H7 (cell line): Measurements from ENCODE around the gene FKBP8. TPM values are rescaled to one million over a fixed set of nuclear protein-coding genes. Genes with fewer than 3 reads are reported as not detected.

Experiments used
- DNase-seq: peaks from one replicate; pipeline ENCODE4 v3.0.0; 2012
- H3K27me3 ChIP-seq: 2 replicates; pipeline ENCODE4 v1.6.0; 2011; ENCODE audit warnings: mild to moderate bottlenecking, low read length; ENCODE audit not compliant: control insufficient read depth, insufficient read depth
- H3K36me3 ChIP-seq: replicated peaks from 2 replicates; pipeline ENCODE4 v1.5.1; 2011; ENCODE audit warnings: low read length; ENCODE audit not compliant: control insufficient read depth, insufficient read depth
- H3K4me3 ChIP-seq: 2 replicates; pipeline ENCODE4 v1.5.1; 2011; ENCODE audit warnings: low read depth, mild to moderate bottlenecking, control low read depth, low read length, moderate library complexity; ENCODE audit not compliant: insufficient read depth
- total RNA-seq: library from RNA; depleted of rRNA; stranded (reverse); fragments of >200 nt; shearing (Covaris generic); gene quantifications from 2 replicates; pipeline ENCODE4 v1.2.3, GENCODE V29; 2014

Gene FKBP8
- total RNA-seq, 1 experiment from 2014 or later = 446 TPM

GRCh38 chr19:18504886-18505610, 38.3 kb downstream of the FKBP8 start:
- Histone ChIP-seq H3K4me3 (no peak overlapping the region), H3K27me3 (no peaks in the 10 kb centered on the region), H3K36me3 (no peaks in the 10 kb centered on the region)
- DNase-seq = no peak

- no peaks in the 10 kb centered on the region for H3K36me3 ChIP-seq
- no peaks in the 10 kb centered on the region for H3K27me3 ChIP-seq
- no peak overlapping the region for H3K4me3 ChIP-seq
- DNase-seq = no peak
These were observed 39.1 kb downstream of the FKBP8 start for GRCh38 chr19:18503971-18504885.

GRCh38 chr19:18503337-18503970, 39.9 kb downstream of the FKBP8 start:
- Histone ChIP-seq H3K36me3 (no peaks in the 10 kb centered on the region), H3K4me3 (no peak overlapping the region), H3K27me3 (no peaks in the 10 kb centered on the region)
- DNase-seq = no peak

- Histone ChIP-seq H3K4me3 (no peak overlapping the region), H3K27me3 (no peaks in the 10 kb centered on the region), H3K36me3 (no peaks in the 10 kb centered on the region)
- no peak for DNase-seq
These were observed 40.6 kb downstream of the FKBP8 start for GRCh38 chr19:18502638-18503294.

- DNase-seq = no peak
- Histone ChIP-seq H3K4me3 (no peak overlapping the region), H3K27me3 (no peaks in the 10 kb centered on the region)
These were observed 41.1 kb downstream of the FKBP8 start for GRCh38 chr19:18502246-18502637.

GRCh38 chr19:18501832-18502231, 41.5 kb downstream of the FKBP8 start:
- Histone ChIP-seq H3K27me3 (no peaks in the 10 kb centered on the region), H3K4me3 (no peak overlapping the region), H3K36me3 (no peaks in the 10 kb centered on the region)
- no peak for DNase-seq

More at GRCh38 chr19:18502246-18502637, 41.1 kb downstream of the FKBP8 start:
- H3K36me3 ChIP-seq = no peaks in the 10 kb centered on the region

GRCh38 chr19:18501351-18501750, 42.0 kb downstream of the FKBP8 start:
- Histone ChIP-seq H3K4me3 (no peak overlapping the region), H3K36me3 (no peaks in the 10 kb centered on the region), H3K27me3 (no peaks in the 10 kb centered on the region)
- DNase-seq = no peak

GRCh38 chr19:18500799-18501198, 42.6 kb downstream of the FKBP8 start:
- Histone ChIP-seq H3K36me3 (no peaks in the 10 kb centered on the region), H3K27me3 (no peaks in the 10 kb centered on the region), H3K4me3 (no peak overlapping the region)
- no peak for DNase-seq

GRCh38 chr19:18500376-18500775, 43.0 kb downstream of the FKBP8 start:
- no peak overlapping the region for H3K4me3 ChIP-seq
- H3K36me3 ChIP-seq = no peaks in the 10 kb centered on the region
- H3K27me3 ChIP-seq = no peaks in the 10 kb centered on the region
- DNase-seq = no peak

- no peaks in the 10 kb centered on the region for H3K27me3 ChIP-seq
- DNase-seq = no peak
- H3K36me3 ChIP-seq = no peaks in the 10 kb centered on the region
- H3K4me3 ChIP-seq = no peak overlapping the region
These were observed 44.2 kb downstream of the FKBP8 start for GRCh38 chr19:18499055-18499775.

- no peak for DNase-seq
- H3K27me3 ChIP-seq = no peaks in the 10 kb centered on the region
- H3K4me3 ChIP-seq = no peak overlapping the region
- H3K36me3 ChIP-seq = no peaks in the 10 kb centered on the region
These were observed 46.5 kb downstream of the FKBP8 start for GRCh38 chr19:18496980-18497256.

- Histone ChIP-seq H3K27me3 (no peaks in the 10 kb centered on the region), H3K4me3 (no peak overlapping the region), H3K36me3 (no peaks in the 10 kb centered on the region)
- no peak for DNase-seq
These were observed 47.0 kb downstream of the FKBP8 start for GRCh38 chr19:18496167-18496979.

GRCh38 chr19:18495204-18495911, 48.0 kb downstream of the FKBP8 start:
- DNase-seq = peak; percentile 86

More at GRCh38 chr19:18495204-18495911, 48.0 kb downstream of the FKBP8 start:
- no peaks in the 10 kb centered on the region for H3K27me3 ChIP-seq
- H3K36me3 ChIP-seq = no peaks in the 10 kb centered on the region
- no peak overlapping the region for H3K4me3 ChIP-seq
